ENCODE results near the gene VILL.

- TF ChIP-seq POLR2A (IDR thresholded peaks at IDR 0.05; ENCODE audit: low read depth, low read length) (no peak), POLR2AphosphoS5 (IDR thresholded peaks at IDR 0.05; ENCODE audit: low read depth, low read length) (no peak), TAF1 (IDR thresholded peaks at IDR 0.05; ENCODE audit: borderline replicate concordance, low read depth, low read length) (no peak)
Observed at GRCh38 chr3:37956723-37957538, 33.7 kb upstream of the VILL start.

Measured in GM12892 (cell line).